ENCODE results near the gene WDR59.

Gene WDR59

GRCh38 chr16:74871608-74872007, 113.3 kb downstream of the WDR59 start:
- Histone ChIP-seq H3K23ac (ENCODE audit: low read length) (no peak overlapping the region), H3K18ac (ENCODE audit: low read length) (no peak overlapping the region), H3K27me3 (ENCODE audit: insufficient read depth, low read length) (no peaks in the 10 kb centered on the region), H3K9me3 (ENCODE audit: insufficient read depth, low read depth, low read length) (peaks cover 5% of the 10 kb centered on the region), H4K91ac (ENCODE audit: low read depth, low read length) (no peak overlapping the region), H2AFZ (ENCODE audit: insufficient read depth, low read length, poor library complexity) (no peak overlapping the region), H3K79me2 (ENCODE audit: control insufficient read depth, insufficient read depth, low read length, poor library complexity) (no peaks in the 10 kb centered on the region), H4K12ac (ENCODE audit: low read depth, low read length) (no peak overlapping the region), H2BK5ac (ENCODE audit: low read depth, low read length, poor library complexity) (no peak overlapping the region), H3K4me2 (ENCODE audit: low read length) (no peak overlapping the region), H3K4ac (ENCODE audit: low read depth, low read length) (no peak overlapping the region), H3K79me1 (ENCODE audit: low read length) (peaks cover 2% of the 10 kb centered on the region), H3K4me3 (ENCODE audit: low read depth, low read length) (no peak overlapping the region), H2BK120ac (ENCODE audit: insufficient read depth, low read length, poor library complexity) (no peak overlapping the region), H3K27ac (ENCODE audit: low read depth, low read length) (no peak overlapping the region), H2AK5ac (ENCODE audit: low read length) (no peak overlapping the region), H3K14ac (ENCODE audit: low read length) (no peak overlapping the region), H3K36me3 (ENCODE audit: control insufficient read depth in 1 of 2, insufficient read depth in 2 of 2, low read length in 2 of 2) (peaks cover 12 to 16% of the 10 kb centered on the region in 2 experiments), H4K8ac (ENCODE audit: low read depth, low read length) (no peak overlapping the region), H3K4me1 (ENCODE audit: control insufficient read depth in 1 of 2, insufficient read depth in 2 of 2, low read length in 2 of 2) (peaks cover 0 to 3% of the 10 kb centered on the region in 2 experiments), H2BK12ac (ENCODE audit: low read length) (no peak overlapping the region), H3K9ac (ENCODE audit: low read length) (no peak overlapping the region)
- no peak for DNase-seq
- WGBS (ENCODE audit: extremely low coverage, insufficient coverage, insufficient read length) = no CpG with 5 or more reads among the region's 5 CpGs

- H3K14ac ChIP-seq (ENCODE audit: low read length) = no peak overlapping the region
- H3K4me3 ChIP-seq (ENCODE audit: low read depth, low read length) = no peak overlapping the region
- H2BK12ac ChIP-seq (ENCODE audit: low read length) = no peak overlapping the region
- no peak overlapping the region for H2AK5ac ChIP-seq (ENCODE audit: low read length)
- H3K27me3 ChIP-seq (ENCODE audit: insufficient read depth, low read length) = no peaks in the 10 kb centered on the region
- H2BK5ac ChIP-seq (ENCODE audit: low read depth, low read length, poor library complexity) = no peak overlapping the region
- H3K18ac ChIP-seq (ENCODE audit: low read length) = no peak overlapping the region
- H2BK120ac ChIP-seq (ENCODE audit: insufficient read depth, low read length, poor library complexity) = no peak overlapping the region
- H3K23ac ChIP-seq (ENCODE audit: low read length) = no peak overlapping the region
- no peak overlapping the region for H4K91ac ChIP-seq (ENCODE audit: low read depth, low read length)
- H2AFZ ChIP-seq (ENCODE audit: insufficient read depth, low read length, poor library complexity) = no peak overlapping the region
- no peak overlapping the region for H3K27ac ChIP-seq (ENCODE audit: low read depth, low read length)
- no peaks in the 10 kb centered on the region for H3K9me3 ChIP-seq (ENCODE audit: insufficient read depth, low read depth, low read length)
- WGBS (ENCODE audit: extremely low coverage, insufficient coverage, insufficient read length) = no CpG with 5 or more reads among the region's 6 CpGs
- H3K79me2 ChIP-seq (ENCODE audit: control insufficient read depth, insufficient read depth, low read length, poor library complexity) = no peaks in the 10 kb centered on the region
- H3K4me1 ChIP-seq (ENCODE audit: control insufficient read depth in 1 of 2, insufficient read depth in 2 of 2, low read length in 2 of 2) = peaks cover 0 to 3% of the 10 kb centered on the region in 2 experiments
- H4K12ac ChIP-seq (ENCODE audit: low read depth, low read length) = no peak overlapping the region
- peaks cover 2% of the 10 kb centered on the region in 2 experiments for H3K36me3 ChIP-seq (ENCODE audit: control insufficient read depth in 1 of 2, insufficient read depth in 2 of 2, low read length in 2 of 2)
- DNase-seq = peak in 1 of 2 donors; percentile 39
- H3K79me1 ChIP-seq (ENCODE audit: low read length) = peaks cover 2% of the 10 kb centered on the region
- H3K4me2 ChIP-seq (ENCODE audit: low read length) = no peak overlapping the region
- H3K9ac ChIP-seq (ENCODE audit: low read length) = no peak overlapping the region
- H4K8ac ChIP-seq (ENCODE audit: low read depth, low read length) = no peak overlapping the region
- no peak overlapping the region for H3K4ac ChIP-seq (ENCODE audit: low read depth, low read length)
Observed at GRCh38 chr16:74868501-74868900, 116.4 kb downstream of the WDR59 start.

GRCh38 chr16:74868035-74868434, 116.9 kb downstream of the WDR59 start:
- no peak overlapping the region for H3K4ac ChIP-seq (ENCODE audit: low read depth, low read length)
- DNase-seq = peak in 1 of 2 donors; percentile 23
- peak overlapping the region; percentile 48 for H3K14ac ChIP-seq (ENCODE audit: low read length)
- no peak overlapping the region for H2BK12ac ChIP-seq (ENCODE audit: low read length)
- no peak overlapping the region for H2AFZ ChIP-seq (ENCODE audit: insufficient read depth, low read length, poor library complexity)
- no peak overlapping the region for H3K23ac ChIP-seq (ENCODE audit: low read length)
- H3K9me3 ChIP-seq (ENCODE audit: insufficient read depth, low read depth, low read length) = no peaks in the 10 kb centered on the region
- WGBS (ENCODE audit: extremely low coverage, insufficient coverage, insufficient read length) = no CpG with 5 or more reads among the region's 5 CpGs
- no peak overlapping the region for H4K91ac ChIP-seq (ENCODE audit: low read depth, low read length)
- H2BK5ac ChIP-seq (ENCODE audit: low read depth, low read length, poor library complexity) = no peak overlapping the region
- peak overlapping the region; percentile 57 for H2BK120ac ChIP-seq (ENCODE audit: insufficient read depth, low read length, poor library complexity)
- H3K27ac ChIP-seq (ENCODE audit: low read depth, low read length) = no peak overlapping the region
- no peak overlapping the region for H4K12ac ChIP-seq (ENCODE audit: low read depth, low read length)
- H3K4me2 ChIP-seq (ENCODE audit: low read length) = no peak overlapping the region
- peaks cover 2% of the 10 kb centered on the region in 2 experiments for H3K36me3 ChIP-seq (ENCODE audit: control insufficient read depth in 1 of 2, insufficient read depth in 2 of 2, low read length in 2 of 2)
- H3K18ac ChIP-seq (ENCODE audit: low read length) = no peak overlapping the region
- H3K27me3 ChIP-seq (ENCODE audit: insufficient read depth, low read length) = no peaks in the 10 kb centered on the region
- peaks cover 2% of the 10 kb centered on the region for H3K79me1 ChIP-seq (ENCODE audit: low read length)
- peaks cover 0 to 3% of the 10 kb centered on the region in 2 experiments for H3K4me1 ChIP-seq (ENCODE audit: control insufficient read depth in 1 of 2, insufficient read depth in 2 of 2, low read length in 2 of 2)
- no peaks in the 10 kb centered on the region for H3K79me2 ChIP-seq (ENCODE audit: control insufficient read depth, insufficient read depth, low read length, poor library complexity)
- H3K4me3 ChIP-seq (ENCODE audit: low read depth, low read length) = no peak overlapping the region
- no peak overlapping the region for H4K8ac ChIP-seq (ENCODE audit: low read depth, low read length)
- no peak overlapping the region for H3K9ac ChIP-seq (ENCODE audit: low read length)
- no peak overlapping the region for H2AK5ac ChIP-seq (ENCODE audit: low read length)

- H2AFZ ChIP-seq (ENCODE audit: insufficient read depth, low read length, poor library complexity) = no peak overlapping the region
- no peak overlapping the region for H4K8ac ChIP-seq (ENCODE audit: low read depth, low read length)
- H3K4me2 ChIP-seq (ENCODE audit: low read length) = no peak overlapping the region
- H3K18ac ChIP-seq (ENCODE audit: low read length) = no peak overlapping the region
- H2BK12ac ChIP-seq (ENCODE audit: low read length) = peak overlapping the region; percentile 15
- no peaks in the 10 kb centered on the region for H3K79me2 ChIP-seq (ENCODE audit: control insufficient read depth, insufficient read depth, low read length, poor library complexity)
- H3K4me3 ChIP-seq (ENCODE audit: low read depth, low read length) = no peak overlapping the region
- H3K9me3 ChIP-seq (ENCODE audit: insufficient read depth, low read depth, low read length) = no peaks in the 10 kb centered on the region
- peak overlapping the region; percentile 33 for H3K9ac ChIP-seq (ENCODE audit: low read length)
- H3K4ac ChIP-seq (ENCODE audit: low read depth, low read length) = no peak overlapping the region
- H4K12ac ChIP-seq (ENCODE audit: low read depth, low read length) = no peak overlapping the region
- H2AK5ac ChIP-seq (ENCODE audit: low read length) = no peak overlapping the region
- H3K27ac ChIP-seq (ENCODE audit: low read depth, low read length) = no peak overlapping the region
- no peak for DNase-seq
- WGBS (ENCODE audit: extremely low coverage, insufficient coverage, insufficient read length) = no CpG with 5 or more reads among the region's 15 CpGs
- peaks cover 2% of the 10 kb centered on the region in 2 experiments for H3K36me3 ChIP-seq (ENCODE audit: control insufficient read depth in 1 of 2, insufficient read depth in 2 of 2, low read length in 2 of 2)
- H3K14ac ChIP-seq (ENCODE audit: low read length) = no peak overlapping the region
- peaks cover 0 to 3% of the 10 kb centered on the region in 2 experiments for H3K4me1 ChIP-seq (ENCODE audit: control insufficient read depth in 1 of 2, insufficient read depth in 2 of 2, low read length in 2 of 2)
- no peak overlapping the region for H2BK120ac ChIP-seq (ENCODE audit: insufficient read depth, low read length, poor library complexity)
- peaks cover 2% of the 10 kb centered on the region for H3K79me1 ChIP-seq (ENCODE audit: low read length)
- H3K23ac ChIP-seq (ENCODE audit: low read length) = no peak overlapping the region
- no peak overlapping the region for H2BK5ac ChIP-seq (ENCODE audit: low read depth, low read length, poor library complexity)
- no peaks in the 10 kb centered on the region for H3K27me3 ChIP-seq (ENCODE audit: insufficient read depth, low read length)
- H4K91ac ChIP-seq (ENCODE audit: low read depth, low read length) = no peak overlapping the region
Observed at GRCh38 chr16:74867281-74867849, 117.6 kb downstream of the WDR59 start.

Measured in trophoblast cell (in vitro differentiated cells and primary cell).